Measurements from ENCODE around the gene HIBADH. TPM values are rescaled to one million over a fixed set of nuclear protein-coding genes. Genes with fewer than 3 reads are reported as not detected.
A peak's percentile ranks its signal among the peaks of the same experiment; 100 is the strongest.

HIBADH gene
- total RNA-seq, 1 donor from 2014 or later, result 10.3 TPM

DNA sequence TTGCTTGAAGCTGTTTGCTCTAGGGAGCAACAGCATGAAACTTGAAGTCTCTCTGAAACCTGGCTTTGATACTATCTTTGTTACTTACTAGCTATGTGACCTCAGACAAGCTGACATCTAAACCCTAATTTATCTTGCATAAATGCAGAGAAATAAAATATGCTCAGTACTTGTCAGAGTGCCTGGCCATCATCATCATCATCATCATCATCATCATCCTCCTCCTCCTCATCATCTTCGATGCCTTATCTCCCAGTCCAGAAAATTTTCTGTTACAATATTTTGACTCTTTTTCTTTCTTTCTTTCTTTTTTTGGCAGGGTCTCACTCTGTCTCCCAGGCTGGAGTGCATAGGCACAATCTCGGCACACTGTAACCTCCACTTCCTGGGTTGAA, 42.5 kb upstream of the HIBADH start:
- Mint-ChIP-seq H3K27me3 (ENCODE audit: unreplicated experiment) (peaks cover 2% of the 10 kb centered on the region), H3K9me3 (ENCODE audit: unreplicated experiment) (peaks cover 5% of the 10 kb centered on the region), H3K36me3 (ENCODE audit: unreplicated experiment) (peaks cover 8% of the 10 kb centered on the region), H3K27ac (ENCODE audit: unreplicated experiment) (peak overlapping the region; percentile 84), H3K4me3 (ENCODE audit: unreplicated experiment) (peak overlapping the region; percentile 62), H3K4me1 (ENCODE audit: low read depth, unreplicated experiment) (peaks cover 20% of the 10 kb centered on the region)
- DNase-seq, result no peak
- TF ChIP-seq, protein P1, sequence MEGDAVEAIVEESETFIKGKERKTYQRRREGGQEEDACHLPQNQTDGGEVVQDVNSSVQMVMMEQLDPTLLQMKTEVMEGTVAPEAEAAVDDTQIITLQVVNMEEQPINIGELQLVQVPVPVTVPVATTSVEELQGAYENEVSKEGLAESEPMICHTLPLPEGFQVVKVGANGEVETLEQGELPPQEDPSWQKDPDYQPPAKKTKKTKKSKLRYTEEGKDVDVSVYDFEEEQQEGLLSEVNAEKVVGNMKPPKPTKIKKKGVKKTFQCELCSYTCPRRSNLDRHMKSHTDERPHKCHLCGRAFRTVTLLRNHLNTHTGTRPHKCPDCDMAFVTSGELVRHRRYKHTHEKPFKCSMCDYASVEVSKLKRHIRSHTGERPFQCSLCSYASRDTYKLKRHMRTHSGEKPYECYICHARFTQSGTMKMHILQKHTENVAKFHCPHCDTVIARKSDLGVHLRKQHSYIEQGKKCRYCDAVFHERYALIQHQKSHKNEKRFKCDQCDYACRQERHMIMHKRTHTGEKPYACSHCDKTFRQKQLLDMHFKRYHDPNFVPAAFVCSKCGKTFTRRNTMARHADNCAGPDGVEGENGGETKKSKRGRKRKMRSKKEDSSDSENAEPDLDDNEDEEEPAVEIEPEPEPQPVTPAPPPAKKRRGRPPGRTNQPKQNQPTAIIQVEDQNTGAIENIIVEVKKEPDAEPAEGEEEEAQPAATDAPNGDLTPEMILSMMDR (IDR thresholded peaks at IDR 0.05; ENCODE audit: partially characterized antibody, unreplicated experiment), result no peak

DNA sequence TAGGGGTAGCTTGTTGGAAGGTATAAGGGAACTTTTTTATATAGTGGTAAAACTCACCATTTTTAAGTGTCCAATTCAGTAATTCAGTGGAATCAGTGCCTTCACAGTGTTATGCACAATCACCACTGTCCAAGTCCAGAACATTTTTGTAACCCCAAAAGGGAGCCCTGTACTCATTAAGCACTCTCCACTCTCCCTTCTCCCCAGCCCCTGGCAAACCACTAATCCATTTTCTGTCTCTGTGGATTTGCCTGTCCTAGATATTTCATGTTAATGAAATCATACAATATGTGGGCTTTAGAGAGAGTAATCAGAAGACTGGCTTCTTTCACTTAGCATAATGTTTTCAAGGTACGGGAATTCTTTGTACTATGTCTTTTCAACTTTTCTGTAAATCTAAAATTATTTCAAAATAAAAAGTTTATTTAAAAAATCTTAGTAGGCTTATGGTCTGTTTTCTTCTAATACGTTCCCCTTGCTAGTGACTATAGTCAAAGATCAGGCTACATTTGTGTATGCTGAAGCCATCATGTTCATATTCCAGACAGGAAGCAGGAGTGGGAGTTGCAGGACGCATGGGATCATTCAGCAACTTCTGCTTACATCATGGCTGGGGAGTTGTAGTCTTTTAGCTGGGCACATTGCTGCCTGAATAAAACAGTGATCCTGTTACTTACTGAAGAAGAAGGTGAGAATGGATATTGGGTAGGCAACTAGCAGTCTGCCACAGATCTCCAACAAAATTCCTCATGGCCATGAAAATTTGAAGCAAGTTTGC, 41.9 kb upstream of the HIBADH start:
- no peak for DNase-seq
- Mint-ChIP-seq H3K4me3 (ENCODE audit: unreplicated experiment) (peak overlapping the region; percentile 62), H3K9me3 (ENCODE audit: unreplicated experiment) (peaks cover 5% of the 10 kb centered on the region), H3K27ac (ENCODE audit: unreplicated experiment) (peak overlapping the region; percentile 84), H3K36me3 (ENCODE audit: unreplicated experiment) (peaks cover 8% of the 10 kb centered on the region), H3K4me1 (ENCODE audit: low read depth, unreplicated experiment) (peaks cover 20% of the 10 kb centered on the region), H3K27me3 (ENCODE audit: unreplicated experiment) (peaks cover 2% of the 10 kb centered on the region)
- TF ChIP-seq, protein P1 (IDR thresholded peaks at IDR 0.05; ENCODE audit: partially characterized antibody, unreplicated experiment), result no peak

DNA sequence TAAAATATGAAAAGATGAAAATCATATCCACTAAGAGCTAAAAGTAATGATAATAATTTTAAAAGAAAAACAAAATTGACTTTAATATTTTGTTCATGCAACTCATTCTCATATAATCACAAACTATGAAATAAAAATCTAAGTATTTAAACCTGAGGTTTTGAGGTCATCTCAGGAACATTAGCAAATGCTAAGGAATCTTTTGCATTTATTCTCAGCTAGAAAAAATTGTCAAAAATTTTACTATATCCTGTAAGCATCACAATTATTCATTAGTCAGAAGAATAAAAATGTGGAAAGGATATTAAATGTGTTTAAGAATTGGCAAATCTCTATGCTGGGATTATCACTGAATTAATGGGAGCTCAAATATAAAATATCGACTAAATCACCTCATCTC, 40.5 kb upstream of the HIBADH start:
- Mint-ChIP-seq H3K27me3 (ENCODE audit: unreplicated experiment) (peaks cover 2% of the 10 kb centered on the region), H3K27ac (ENCODE audit: unreplicated experiment) (no peak overlapping the region), H3K4me3 (ENCODE audit: unreplicated experiment) (no peak overlapping the region), H3K36me3 (ENCODE audit: unreplicated experiment) (no peaks in the 10 kb centered on the region), H3K4me1 (ENCODE audit: low read depth, unreplicated experiment) (peaks cover 18% of the 10 kb centered on the region), H3K9me3 (ENCODE audit: unreplicated experiment) (peaks cover 5% of the 10 kb centered on the region)
- TF ChIP-seq, protein P1 (IDR thresholded peaks at IDR 0.05; ENCODE audit: partially characterized antibody, unreplicated experiment), result no peak
- DNase-seq, result no peak

DNA sequence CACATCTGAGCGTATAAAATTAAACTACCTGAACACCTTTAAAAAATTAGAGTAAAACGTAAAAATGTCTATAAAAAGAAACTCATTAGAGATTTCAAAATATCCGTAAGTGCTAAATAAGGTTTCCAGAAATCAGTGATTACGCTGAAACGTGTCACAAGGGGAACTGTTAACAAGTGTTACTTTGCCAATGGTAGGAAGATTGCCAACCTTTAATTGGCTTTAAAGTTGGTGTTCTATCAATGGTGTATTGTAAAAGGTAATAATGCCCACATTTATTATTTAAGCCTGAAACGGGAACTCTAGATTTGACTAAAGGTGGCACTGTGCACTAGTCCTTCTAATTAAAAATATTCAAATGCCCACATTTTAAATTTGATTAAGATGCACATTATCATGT, 37.8 kb upstream of the HIBADH start:
- H3K4me3 Mint-ChIP-seq (ENCODE audit: unreplicated experiment), result no peak overlapping the region
- H3K9me3 Mint-ChIP-seq (ENCODE audit: unreplicated experiment), result no peaks in the 10 kb centered on the region
- H3K36me3 Mint-ChIP-seq (ENCODE audit: unreplicated experiment), result no peaks in the 10 kb centered on the region
- peaks cover 1% of the 10 kb centered on the region for H3K27me3 Mint-ChIP-seq (ENCODE audit: unreplicated experiment)
- H3K4me1 Mint-ChIP-seq (ENCODE audit: low read depth, unreplicated experiment), result peaks cover 13% of the 10 kb centered on the region
- TF ChIP-seq, protein P1 (IDR thresholded peaks at IDR 0.05; ENCODE audit: partially characterized antibody, unreplicated experiment), result no peak
- no peak for DNase-seq
- H3K27ac Mint-ChIP-seq (ENCODE audit: unreplicated experiment), result no peak overlapping the region

DNA sequence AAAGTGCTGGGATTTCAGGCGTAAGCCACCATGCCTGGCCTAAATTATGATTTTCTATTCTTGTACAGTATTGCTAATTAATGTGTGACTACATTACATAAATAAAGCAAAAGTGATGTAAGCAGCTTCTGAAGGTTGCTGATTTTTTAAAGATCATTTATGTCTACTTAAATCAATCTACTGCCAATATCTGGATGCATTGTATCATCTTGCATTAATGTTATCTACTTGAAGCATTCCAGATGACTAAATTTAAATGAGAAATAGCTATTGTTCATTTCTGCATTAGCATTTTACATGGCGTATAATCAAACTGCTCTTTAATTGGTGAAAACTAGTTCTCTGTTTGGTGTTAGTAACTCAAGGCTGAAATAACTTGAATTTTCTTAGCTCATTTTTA, 37.1 kb upstream of the HIBADH start:
- Mint-ChIP-seq H3K27me3 (ENCODE audit: unreplicated experiment) (peaks cover 3% of the 10 kb centered on the region), H3K4me3 (ENCODE audit: unreplicated experiment) (no peak overlapping the region), H3K36me3 (ENCODE audit: unreplicated experiment) (no peaks in the 10 kb centered on the region), H3K4me1 (ENCODE audit: low read depth, unreplicated experiment) (peaks cover 6% of the 10 kb centered on the region), H3K27ac (ENCODE audit: unreplicated experiment) (no peak overlapping the region), H3K9me3 (ENCODE audit: unreplicated experiment) (peaks cover 3% of the 10 kb centered on the region)
- TF ChIP-seq, protein P1 (IDR thresholded peaks at IDR 0.05; ENCODE audit: partially characterized antibody, unreplicated experiment), result no peak
- no peak for DNase-seq

Data from glutamatergic neuron (in vitro differentiated cells).